Upper lobe of left lung (tissue), 6 donors: ENCODE data around the gene NCMAP. TPM values are rescaled to one million over a fixed set of nuclear protein-coding genes. Genes with fewer than 3 reads are reported as not detected.

Experiments
- ATAC-seq, 2 donors: fragments of 200-7000 bp; cut with Tn5 transposase; one replicate each; pipeline ENCODE4 v1.9.1; 2022; ENCODE audit warnings: mild to moderate bottlenecking in 2 of 2, moderate library complexity in 2 of 2; ENCODE audit not compliant: low FRiP score in 2 of 2
- DNase-seq, 2 donors: peaks; one replicate each; pipeline ENCODE4 v3.0.0-alpha.2; 2019 to 2020
- H3K27ac ChIP-seq, 4 donors: fragments of 200-600 bp; sonication (generic); one replicate each; pipeline ENCODE4 v1.5.1; 2016 to 2019
- H3K27me3 ChIP-seq, 4 donors: fragments of 200-600 bp; sonication (generic); one replicate each; pipeline ENCODE4 v1.5.1; 2017 to 2019
- H3K36me3 ChIP-seq, 4 donors: fragments of 200-600 bp; sonication (generic); one replicate each; pipeline ENCODE4 v1.5.1; 2016 to 2019
- H3K4me1 ChIP-seq, 4 donors: fragments of 200-600 bp; sonication (generic); one replicate each; pipeline ENCODE4 v1.5.1; 2018 to 2019
- H3K4me3 ChIP-seq, 4 donors: fragments of 200-600 bp; sonication (generic); one replicate each; pipeline ENCODE4 v1.5.1; 2017 to 2019; ENCODE audit warnings: mild to moderate bottlenecking in 2 of 4, moderate library complexity in 1 of 4
- H3K9me3 ChIP-seq, 4 donors: fragments of 200-600 bp; sonication (generic); one replicate each; pipeline ENCODE4 v1.5.1; 2018 to 2019
- EP300 ChIP-seq, 4 donors: sonication (generic); formaldehyde crosslinking; IDR thresholded peaks; one replicate each; pipeline ENCODE4 v1.5.1; 2017; ENCODE audit warnings: antibody characterized with exemption in 4 of 4, control low read depth in 2 of 4
- POLR2A ChIP-seq, 4 donors: fragments of 450-650 bp; IDR thresholded peaks; one replicate each; pipeline ENCODE4 v1.5.1; 2016 to 2017; ENCODE audit warnings: antibody characterized with exemption in 4 of 4, mild to moderate bottlenecking in 2 of 4
- POLR2AphosphoS5 ChIP-seq, 2 donors: sonication (generic); formaldehyde crosslinking; IDR thresholded peaks; one replicate each; pipeline ENCODE4 v1.5.1; 2017; ENCODE audit warnings: antibody characterized with exemption in 2 of 2
- WGBS, 2 donors: methylation state at CpG; one replicate each; pipeline ENCODE4 v1.1.5; 2017 to 2018; 5-methylcytosine and 5-hydroxymethylcytosine counted together
- total RNA-seq, 6 donors: library from RNA; depleted of rRNA in 4 of 6; stranded (reverse); fragments of >200 nt in 4 of 6; gene quantifications; one replicate each; pipeline versions ENCODE4 v1.1.0 to v1.2.1, GENCODE V29; 2016 to 2021
- TF ChIP-seq, protein P1 (sequence below), 6 experiments: fragments of 450-650 bp in 4 of 6; fragments of 200-600 bp in 2 of 6; sonication (generic) in 2 of 6; IDR thresholded peaks; one replicate each; pipeline ENCODE4 v1.5.1; 2016 to 2019; ENCODE audit warnings: antibody characterized with exemption in 6 of 6
- donor health status: DM: no; HTN: no; CAD: no; lungs with moderate emphysema.
- donor health status: DM: no; HTN: yes; CAD: no; lungs with severe emphysema.

NCMAP gene
- total RNA-seq, 6 donors from 2014 or later, result 3.3 to 12.8 (median 7.3) TPM

DNA sequence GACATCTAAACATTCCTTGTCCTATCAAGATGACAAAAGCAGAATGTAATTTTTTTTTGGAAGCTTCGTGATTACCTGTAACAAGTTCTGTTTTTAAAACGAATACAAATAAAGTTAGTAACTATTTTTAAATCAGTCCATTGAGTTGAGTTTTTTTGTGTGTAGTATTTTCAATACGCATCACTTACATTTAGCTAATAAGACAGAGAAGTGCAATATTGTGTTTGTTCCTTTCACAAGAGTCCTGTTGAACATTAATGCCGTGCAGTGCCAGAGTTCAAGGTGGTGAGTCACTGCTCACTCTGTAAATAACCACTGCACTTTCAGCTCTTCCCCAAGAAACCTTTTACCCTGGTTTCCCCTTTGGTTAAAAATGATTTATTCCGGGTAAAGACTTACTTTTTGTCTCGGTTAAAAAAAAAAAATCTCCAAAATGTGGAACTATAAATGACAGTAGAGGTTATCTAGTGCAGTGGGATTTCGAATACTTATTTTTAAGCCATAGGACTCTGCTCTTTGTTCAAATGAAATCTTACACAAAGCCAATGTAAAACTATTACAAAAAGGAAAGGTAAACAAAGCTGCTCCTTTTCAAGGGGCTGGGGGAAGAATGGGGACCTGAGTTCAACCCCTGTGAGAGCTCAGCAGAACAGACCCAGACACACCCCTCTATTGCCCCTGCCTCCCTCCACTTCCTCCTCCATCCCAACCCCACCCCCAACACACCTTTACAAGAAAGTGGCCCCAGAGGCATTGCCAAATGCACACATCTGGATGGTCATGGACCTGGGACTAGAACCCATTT, 14.8 kb upstream of the NCMAP start:
- peak; percentile 65 to 86 for ATAC-seq

DNA sequence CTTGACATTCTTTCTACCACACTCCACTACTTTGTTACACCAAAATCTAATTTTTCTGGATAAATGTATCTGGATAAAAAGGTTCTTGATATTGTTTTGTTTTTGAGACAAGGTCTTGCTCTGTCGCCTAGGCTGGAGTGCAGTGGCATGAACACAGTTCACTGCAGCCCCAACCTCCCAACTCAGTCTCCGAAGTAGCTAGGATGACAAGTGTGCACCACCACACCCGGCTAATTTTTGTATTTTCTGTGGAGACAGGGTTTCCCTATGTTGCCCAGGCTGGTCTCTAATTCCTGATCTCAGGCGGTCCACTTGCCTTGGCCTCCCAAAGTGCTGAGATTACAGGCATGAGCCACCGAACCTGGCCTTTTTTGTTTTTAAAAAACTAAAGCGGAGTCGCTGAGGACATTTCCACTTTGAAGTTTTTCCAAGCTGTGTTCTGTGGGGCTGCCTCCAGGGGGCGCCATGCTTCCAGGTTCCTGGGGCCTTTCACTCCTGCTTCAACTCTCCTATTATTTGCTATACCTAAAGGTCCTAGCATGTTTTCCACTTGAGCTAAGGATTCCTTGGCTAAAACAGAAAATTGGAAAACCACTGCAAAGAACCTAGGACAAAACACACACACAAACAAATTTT, 14.1 kb upstream of the NCMAP start:
- Histone ChIP-seq H3K4me3 (peak overlapping the region in 1 of 4 donors; percentile 3), H3K27me3 (no peaks in the 10 kb centered on the region), H3K36me3 (no peaks in the 10 kb centered on the region), H3K4me1 (peaks cover 5 to 14% (median 9%) of the 10 kb centered on the region in 4 donors), H3K27ac (peak overlapping the region in 2 of 4 donors; percentile 49 to 50), H3K9me3 (no peaks in the 10 kb centered on the region)
- WGBS, 2 donors, result 52 to 67% methylated on average over 8 of the region's 8 CpGs
- TF ChIP-seq EP300 (IDR thresholded peaks at IDR 0.05) (no peak), POLR2AphosphoS5 (IDR thresholded peaks at IDR 0.05) (no peak), POLR2A (IDR thresholded peaks at IDR 0.05) (no peak)
- TF ChIP-seq, protein P1, sequence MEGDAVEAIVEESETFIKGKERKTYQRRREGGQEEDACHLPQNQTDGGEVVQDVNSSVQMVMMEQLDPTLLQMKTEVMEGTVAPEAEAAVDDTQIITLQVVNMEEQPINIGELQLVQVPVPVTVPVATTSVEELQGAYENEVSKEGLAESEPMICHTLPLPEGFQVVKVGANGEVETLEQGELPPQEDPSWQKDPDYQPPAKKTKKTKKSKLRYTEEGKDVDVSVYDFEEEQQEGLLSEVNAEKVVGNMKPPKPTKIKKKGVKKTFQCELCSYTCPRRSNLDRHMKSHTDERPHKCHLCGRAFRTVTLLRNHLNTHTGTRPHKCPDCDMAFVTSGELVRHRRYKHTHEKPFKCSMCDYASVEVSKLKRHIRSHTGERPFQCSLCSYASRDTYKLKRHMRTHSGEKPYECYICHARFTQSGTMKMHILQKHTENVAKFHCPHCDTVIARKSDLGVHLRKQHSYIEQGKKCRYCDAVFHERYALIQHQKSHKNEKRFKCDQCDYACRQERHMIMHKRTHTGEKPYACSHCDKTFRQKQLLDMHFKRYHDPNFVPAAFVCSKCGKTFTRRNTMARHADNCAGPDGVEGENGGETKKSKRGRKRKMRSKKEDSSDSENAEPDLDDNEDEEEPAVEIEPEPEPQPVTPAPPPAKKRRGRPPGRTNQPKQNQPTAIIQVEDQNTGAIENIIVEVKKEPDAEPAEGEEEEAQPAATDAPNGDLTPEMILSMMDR (IDR thresholded peaks at IDR 0.05), result peak in 5 of 6 experiments; percentile 50 to 67 (median 58)
- ATAC-seq (peak in 1 of 2 donors; percentile 72), DNase-seq (peak in 1 of 2 donors; percentile 33)

More for the DNA sequence above, 14.8 kb upstream of the NCMAP start:
- TF ChIP-seq POLR2AphosphoS5 (IDR thresholded peaks at IDR 0.05) (no peak), EP300 (IDR thresholded peaks at IDR 0.05) (peak in 1 of 4 donors; percentile 67)
- H3K9me3 ChIP-seq, result no peaks in the 10 kb centered on the region
- 38 to 55% methylated on average over 7 of the region's 7 CpGs for WGBS, 2 donors
- peak in 1 of 2 donors; percentile 75 for DNase-seq
- peaks cover 6 to 17% (median 10%) of the 10 kb centered on the region in 4 donors for H3K4me1 ChIP-seq
- peak overlapping the region in 1 of 4 donors; percentile 3 for H3K4me3 ChIP-seq
- H3K27ac ChIP-seq, result peak overlapping the region in 3 of 4 donors; percentile 15 to 50 (median 49)
- no peaks in the 10 kb centered on the region for H3K36me3 ChIP-seq
- H3K27me3 ChIP-seq, result no peaks in the 10 kb centered on the region

DNA sequence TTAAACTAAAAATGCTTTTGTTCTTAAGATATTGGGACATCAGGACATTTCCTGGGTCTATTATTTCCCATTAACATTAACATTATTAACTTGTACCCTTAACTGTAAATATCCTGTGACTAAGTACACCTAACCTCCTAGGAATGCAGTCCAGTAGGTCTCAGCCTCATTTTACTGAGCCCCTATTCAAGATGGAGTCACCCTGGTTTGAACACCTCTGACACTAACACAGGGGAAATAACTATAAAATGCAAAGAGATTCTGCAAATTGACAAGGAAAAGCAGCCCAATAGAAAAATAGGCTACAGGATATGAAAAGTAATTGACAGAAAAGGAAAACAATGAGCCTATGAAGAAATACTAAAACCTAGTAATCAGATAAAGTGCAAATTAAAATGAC, 11.6 kb upstream of the NCMAP start:
- TF ChIP-seq EP300 (IDR thresholded peaks at IDR 0.05), result no peak
- no peak for TF ChIP-seq POLR2A (IDR thresholded peaks at IDR 0.05)
- no peak for TF ChIP-seq POLR2AphosphoS5 (IDR thresholded peaks at IDR 0.05)
- TF ChIP-seq, protein P1 (IDR thresholded peaks at IDR 0.05), result no peak
- Histone ChIP-seq H3K4me3 (no peak overlapping the region), H3K36me3 (no peaks in the 10 kb centered on the region), H3K4me1 (peaks cover 5 to 14% (median 9%) of the 10 kb centered on the region in 4 donors), H3K27me3 (no peaks in the 10 kb centered on the region), H3K9me3 (no peaks in the 10 kb centered on the region), H3K27ac (no peak overlapping the region)
- no peak for DNase-seq
- ATAC-seq, result no peak

DNA sequence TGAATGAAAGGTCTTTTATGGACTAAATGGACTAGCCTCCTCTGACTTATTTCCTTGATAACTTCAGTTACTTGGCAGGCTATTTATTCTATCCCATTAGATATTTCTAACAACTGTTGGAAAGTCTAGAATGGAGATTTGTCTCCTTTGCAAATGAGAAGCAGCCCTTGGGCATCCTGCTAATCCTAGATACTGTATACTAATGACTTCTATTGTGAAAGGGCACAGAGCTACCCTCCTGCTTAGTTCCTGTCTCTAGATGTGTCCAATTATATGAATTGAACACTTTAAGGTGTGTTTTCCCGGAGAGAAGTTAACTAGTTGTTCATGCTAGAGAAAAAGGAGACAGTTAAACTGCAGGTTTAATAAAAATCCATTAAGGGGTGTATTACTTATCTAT, 10.2 kb upstream of the NCMAP start:
- DNase-seq (no peak), ATAC-seq (no peak)
- peaks cover 5 to 12% (median 7%) of the 10 kb centered on the region in 4 donors for H3K4me1 ChIP-seq
- H3K4me3 ChIP-seq, result no peak overlapping the region
- no peaks in the 10 kb centered on the region for H3K36me3 ChIP-seq
- 60 to 65% methylated on average over 1 of the region's 1 CpG for WGBS, 2 donors
- no peaks in the 10 kb centered on the region for H3K9me3 ChIP-seq
- TF ChIP-seq POLR2A (IDR thresholded peaks at IDR 0.05) (no peak), POLR2AphosphoS5 (IDR thresholded peaks at IDR 0.05) (no peak), EP300 (IDR thresholded peaks at IDR 0.05) (no peak)
- TF ChIP-seq, protein P1 (IDR thresholded peaks at IDR 0.05), result no peak
- H3K27me3 ChIP-seq, result no peaks in the 10 kb centered on the region
- no peak overlapping the region for H3K27ac ChIP-seq

DNA sequence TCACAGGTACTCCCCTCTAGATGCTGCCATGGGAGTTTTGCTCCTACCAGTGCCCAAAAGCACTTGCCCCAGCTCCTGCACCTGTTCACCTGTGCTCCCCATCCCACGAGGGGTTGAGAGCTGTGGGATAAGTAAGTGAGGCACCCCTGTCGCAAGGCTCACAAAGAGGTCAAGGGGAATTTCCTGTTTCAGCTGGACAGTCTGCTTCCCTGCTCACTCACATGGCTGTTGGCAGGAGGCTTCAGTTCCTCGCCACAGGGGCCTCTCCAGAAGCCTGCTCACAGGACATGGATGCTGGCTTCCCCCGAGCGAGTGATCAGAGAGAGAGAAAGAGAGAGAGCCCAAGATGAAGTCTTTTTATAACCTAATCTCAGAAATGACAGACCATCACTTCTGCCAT, 8.7 kb upstream of the NCMAP start:
- H3K4me1 ChIP-seq, result no peaks in the 10 kb centered on the region
- no peak overlapping the region for H3K4me3 ChIP-seq
- ATAC-seq, result peak in 1 of 2 donors; percentile 61
- DNase-seq, result peak in 1 of 2 donors; percentile 28
- 67 to 76% methylated on average over 4 to 5 of the region's 5 CpGs for WGBS, 2 donors
- no peaks in the 10 kb centered on the region for H3K36me3 ChIP-seq
- no peaks in the 10 kb centered on the region for H3K27me3 ChIP-seq
- no peaks in the 10 kb centered on the region for H3K9me3 ChIP-seq
- no peak for TF ChIP-seq POLR2A (IDR thresholded peaks at IDR 0.05)
- TF ChIP-seq POLR2AphosphoS5 (IDR thresholded peaks at IDR 0.05), result no peak
- no peak for TF ChIP-seq EP300 (IDR thresholded peaks at IDR 0.05)
- TF ChIP-seq, protein P1 (IDR thresholded peaks at IDR 0.05), result no peak
- no peak overlapping the region for H3K27ac ChIP-seq
